HepG2 (cell line): ENCODE data around the gene SLC25A25. TPM values are rescaled to one million over a fixed set of nuclear protein-coding genes. Genes with fewer than 3 reads are reported as not detected.

Experiments
- ELF1 ChIP-seq: sonication (generic); formaldehyde crosslinking; IDR thresholded peaks from 2 replicates; pipeline ENCODE4 v1.4.0; 2020; ENCODE audit warnings: missing genetic modification reagents
- HHEX ChIP-seq: IDR thresholded peaks from 2 replicates; pipeline ENCODE4 v1.6.1; 2016; ENCODE audit warnings: control low read depth
- MXI1 ChIP-seq: IDR thresholded peaks from 3 replicates; pipeline ENCODE4 v1.6.1; 2012; ENCODE audit warnings: low read depth, low read length, inconsistent platforms, borderline replicate concordance
- NFATC3 ChIP-seq: sonication (generic); formaldehyde crosslinking; IDR thresholded peaks from 2 replicates; pipeline ENCODE4 v1.5.1; 2020; ENCODE audit warnings: mild to moderate bottlenecking, missing genetic modification reagents
- ONECUT2 ChIP-seq: sonication (generic); formaldehyde crosslinking; IDR thresholded peaks from 2 replicates; pipeline ENCODE4 v1.4.0; 2020; ENCODE audit warnings: missing genetic modification reagents
- TAF15 ChIP-seq: fragments of 200-400 bp; formaldehyde crosslinking; IDR thresholded peaks from one replicate; pipeline ENCODE4 v1.6.1; 2018; ENCODE audit warnings: mild to moderate bottlenecking, low read depth, low read length; ENCODE audit not compliant: poor library complexity, severe bottlenecking
- U2AF2 ChIP-seq: fragments of 200-400 bp; formaldehyde crosslinking; IDR thresholded peaks from 2 replicates; pipeline ENCODE4 v1.6.1; 2017; ENCODE audit warnings: low read depth, mild to moderate bottlenecking, low read length
- ZBTB8A ChIP-seq: sonication (generic); formaldehyde crosslinking; IDR thresholded peaks from 2 replicates; pipeline ENCODE4 v1.4.0; 2020; ENCODE audit warnings: mild to moderate bottlenecking, low read depth, missing genetic modification reagents, borderline replicate concordance
- ZFP37 ChIP-seq: sonication (generic); formaldehyde crosslinking; IDR thresholded peaks from 2 replicates; pipeline ENCODE4 v1.4.0; 2020; ENCODE audit warnings: missing genetic modification reagents, borderline replicate concordance
- ZIK1 ChIP-seq: sonication (generic); formaldehyde crosslinking; IDR thresholded peaks from 2 replicates; pipeline ENCODE4 v1.5.0; 2020; ENCODE audit warnings: mild to moderate bottlenecking, low read depth, missing genetic modification reagents, borderline replicate concordance
- ZNF12 ChIP-seq: sonication (generic); formaldehyde crosslinking; IDR thresholded peaks from 2 replicates; pipeline ENCODE4 v1.5.0; 2020; ENCODE audit warnings: missing genetic modification reagents
- ZNF24 ChIP-seq: fragments of 450-650 bp; IDR thresholded peaks from 2 replicates; pipeline ENCODE4 v1.6.1; 2017; ENCODE audit warnings: antibody characterized with exemption, mild to moderate bottlenecking
- ZNF335 ChIP-seq: sonication (generic); formaldehyde crosslinking; IDR thresholded peaks from 2 replicates; pipeline ENCODE4 v1.4.0; 2020; ENCODE audit warnings: missing genetic modification reagents
- ZNF451 ChIP-seq: sonication (generic); formaldehyde crosslinking; IDR thresholded peaks from 2 replicates; pipeline ENCODE4 v1.5.0; 2020; ENCODE audit warnings: mild to moderate bottlenecking, missing genetic modification reagents
- ZNF891 ChIP-seq: sonication (generic); formaldehyde crosslinking; IDR thresholded peaks from 2 replicates; pipeline ENCODE4 v1.5.0; 2020; ENCODE audit warnings: mild to moderate bottlenecking, missing genetic modification reagents
- ZZZ3 ChIP-seq: sonication (generic); formaldehyde crosslinking; IDR thresholded peaks from 2 replicates; pipeline ENCODE4 v1.4.0; 2020; ENCODE audit warnings: missing genetic modification reagents, mild to moderate bottlenecking, borderline replicate concordance
- polyA plus RNA-seq, 8 experiments: library from polyadenylated mRNA; depleted of rRNA in 3 of 8; stranded (reverse) in 7 of 8; unstranded in 1 of 8; fragments of >200 nt; fragmentation: Illumina TruSeq in 4 of 8; extraction: Trizol in 4 of 8; gene quantifications; 2 replicates each; pipeline versions ENCODE4 v1.2.1 to v1.2.3, GENCODE V29; 2011 to 2016; ENCODE audit warnings: low read depth in 4 of 8, missing spikeins in 1 of 8, mixed read lengths in 1 of 8; ENCODE audit not compliant: insufficient read depth in 1 of 8
- total RNA-seq, 5 experiments: library from RNA; depleted of rRNA; stranded (reverse); fragments of >200 nt; fragmentation: Illumina TruSeq; extraction: Trizol; gene quantifications; 2 replicates each; pipeline ENCODE4 v1.2.3, GENCODE V29; 2016; ENCODE audit warnings: low read depth in 1 of 5
- TF ChIP-seq, protein P1 (sequence below): sonication (generic); formaldehyde crosslinking; IDR thresholded peaks from 2 replicates; pipeline ENCODE4 v1.4.0; 2020; ENCODE audit warnings: missing genetic modification reagents
- TF ChIP-seq, protein P2 (sequence below): sonication (generic); formaldehyde crosslinking; IDR thresholded peaks from 2 replicates; pipeline ENCODE4 v1.9.0; 2022; ENCODE audit warnings: low read depth, missing genetic modification reagents
- TF ChIP-seq, protein P3 (sequence below): sonication (generic); formaldehyde crosslinking; IDR thresholded peaks from 2 replicates; pipeline ENCODE4 v1.4.0; 2020; ENCODE audit warnings: missing genetic modification reagents, borderline replicate concordance
- TF ChIP-seq, protein P4 (sequence below): IDR thresholded peaks from 2 replicates; pipeline ENCODE4 v1.6.1; 2016; ENCODE audit warnings: low read depth, control low read depth

Gene SLC25A25
- total and polyA plus RNA-seq, 2 of the 13 experiments (the other 11 are each of a cell fraction or from before 2014, with no cell fraction given), result 10.5 to 24.8 TPM

DNA sequence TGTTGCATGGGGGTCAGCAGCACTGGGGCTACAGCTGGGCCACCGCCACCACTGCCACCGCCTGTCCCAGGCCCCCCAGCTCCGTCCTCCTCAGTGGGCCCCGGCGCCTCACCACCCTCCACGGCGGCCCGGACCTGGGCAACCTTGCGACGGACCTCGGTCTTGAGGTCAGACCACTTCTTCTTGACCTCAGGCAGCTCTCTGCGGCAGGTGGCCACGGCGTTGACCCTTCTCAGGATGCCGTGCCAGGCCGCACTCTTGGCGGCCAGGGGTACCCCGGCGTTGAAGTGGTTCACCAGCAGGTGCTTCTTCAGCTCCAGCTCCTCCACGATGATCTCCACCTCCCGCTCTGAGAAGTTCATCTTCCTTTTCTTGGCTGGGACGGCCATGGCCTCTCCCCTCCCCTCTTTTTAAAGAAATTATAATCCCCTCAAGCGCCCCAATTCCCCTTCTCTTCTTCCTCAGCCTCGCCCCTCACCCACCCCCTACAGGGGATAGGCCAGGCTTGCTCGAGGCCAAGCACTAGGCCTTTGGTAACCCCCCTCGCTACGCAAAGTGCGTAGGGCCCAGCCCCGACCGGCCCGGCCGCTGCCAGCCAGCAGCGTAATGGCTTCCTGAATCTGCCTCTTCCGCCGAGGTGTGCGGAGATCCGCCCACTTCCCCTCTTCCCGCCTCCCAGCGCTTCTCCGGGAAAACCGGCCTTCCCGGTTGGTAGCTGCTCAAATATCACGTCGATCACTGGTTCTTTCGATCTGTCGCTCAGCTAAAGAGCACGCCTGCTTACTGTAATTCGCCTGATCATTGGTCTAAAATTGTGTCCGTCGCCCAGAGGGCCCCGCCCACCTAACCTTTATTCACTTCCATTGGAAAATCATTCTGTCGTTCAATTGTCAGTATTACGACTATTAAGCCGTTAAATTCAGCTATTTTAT, 1.1 kb upstream of the SLC25A25 start, which contains the start of gene NAIF1 (continued):
- TF ChIP-seq, protein P1, sequence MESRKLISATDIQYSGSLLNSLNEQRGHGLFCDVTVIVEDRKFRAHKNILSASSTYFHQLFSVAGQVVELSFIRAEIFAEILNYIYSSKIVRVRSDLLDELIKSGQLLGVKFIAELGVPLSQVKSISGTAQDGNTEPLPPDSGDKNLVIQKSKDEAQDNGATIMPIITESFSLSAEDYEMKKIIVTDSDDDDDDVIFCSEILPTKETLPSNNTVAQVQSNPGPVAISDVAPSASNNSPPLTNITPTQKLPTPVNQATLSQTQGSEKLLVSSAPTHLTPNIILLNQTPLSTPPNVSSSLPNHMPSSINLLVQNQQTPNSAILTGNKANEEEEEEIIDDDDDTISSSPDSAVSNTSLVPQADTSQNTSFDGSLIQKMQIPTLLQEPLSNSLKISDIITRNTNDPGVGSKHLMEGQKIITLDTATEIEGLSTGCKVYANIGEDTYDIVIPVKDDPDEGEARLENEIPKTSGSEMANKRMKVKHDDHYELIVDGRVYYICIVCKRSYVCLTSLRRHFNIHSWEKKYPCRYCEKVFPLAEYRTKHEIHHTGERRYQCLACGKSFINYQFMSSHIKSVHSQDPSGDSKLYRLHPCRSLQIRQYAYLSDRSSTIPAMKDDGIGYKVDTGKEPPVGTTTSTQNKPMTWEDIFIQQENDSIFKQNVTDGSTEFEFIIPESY (CRISPR knock-in tag), result no peak; the same call in 1 of the 2 replicates
- TF ChIP-seq ZNF451 (CRISPR knock-in tag) (no peak), ZIK1 (CRISPR knock-in tag) (no peak), ZNF24 (no peak), TAF15 (no peak), ZNF335 (no peak), HHEX (no peak), ZBTB8A (no peak), ZNF891 (CRISPR knock-in tag) (no peak), ZZZ3 (CRISPR knock-in tag) (no peak), ZNF12 (CRISPR knock-in tag) (no peak), MXI1 (peak; percentile 51; the same call in 1 of the 3 replicates), ZFP37 (CRISPR knock-in tag) (no peak), ONECUT2 (CRISPR knock-in tag) (no peak), U2AF2 (peak; percentile 97), ELF1 (CRISPR knock-in tag) (peak; percentile 78), NFATC3 (no peak)
- TF ChIP-seq, protein P2, sequence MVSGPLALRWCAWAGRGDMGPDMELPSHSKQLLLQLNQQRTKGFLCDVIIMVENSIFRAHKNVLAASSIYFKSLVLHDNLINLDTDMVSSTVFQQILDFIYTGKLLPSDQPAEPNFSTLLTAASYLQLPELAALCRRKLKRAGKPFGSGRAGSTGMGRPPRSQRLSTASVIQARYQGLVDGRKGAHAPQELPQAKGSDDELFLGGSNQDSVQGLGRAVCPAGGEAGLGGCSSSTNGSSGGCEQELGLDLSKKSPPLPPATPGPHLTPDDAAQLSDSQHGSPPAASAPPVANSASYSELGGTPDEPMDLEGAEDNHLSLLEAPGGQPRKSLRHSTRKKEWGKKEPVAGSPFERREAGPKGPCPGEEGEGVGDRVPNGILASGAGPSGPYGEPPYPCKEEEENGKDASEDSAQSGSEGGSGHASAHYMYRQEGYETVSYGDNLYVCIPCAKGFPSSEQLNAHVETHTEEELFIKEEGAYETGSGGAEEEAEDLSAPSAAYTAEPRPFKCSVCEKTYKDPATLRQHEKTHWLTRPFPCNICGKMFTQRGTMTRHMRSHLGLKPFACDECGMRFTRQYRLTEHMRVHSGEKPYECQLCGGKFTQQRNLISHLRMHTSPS (CRISPR knock-in tag), result no peak; the same call in 1 of the 2 replicates
- TF ChIP-seq, protein P3, sequence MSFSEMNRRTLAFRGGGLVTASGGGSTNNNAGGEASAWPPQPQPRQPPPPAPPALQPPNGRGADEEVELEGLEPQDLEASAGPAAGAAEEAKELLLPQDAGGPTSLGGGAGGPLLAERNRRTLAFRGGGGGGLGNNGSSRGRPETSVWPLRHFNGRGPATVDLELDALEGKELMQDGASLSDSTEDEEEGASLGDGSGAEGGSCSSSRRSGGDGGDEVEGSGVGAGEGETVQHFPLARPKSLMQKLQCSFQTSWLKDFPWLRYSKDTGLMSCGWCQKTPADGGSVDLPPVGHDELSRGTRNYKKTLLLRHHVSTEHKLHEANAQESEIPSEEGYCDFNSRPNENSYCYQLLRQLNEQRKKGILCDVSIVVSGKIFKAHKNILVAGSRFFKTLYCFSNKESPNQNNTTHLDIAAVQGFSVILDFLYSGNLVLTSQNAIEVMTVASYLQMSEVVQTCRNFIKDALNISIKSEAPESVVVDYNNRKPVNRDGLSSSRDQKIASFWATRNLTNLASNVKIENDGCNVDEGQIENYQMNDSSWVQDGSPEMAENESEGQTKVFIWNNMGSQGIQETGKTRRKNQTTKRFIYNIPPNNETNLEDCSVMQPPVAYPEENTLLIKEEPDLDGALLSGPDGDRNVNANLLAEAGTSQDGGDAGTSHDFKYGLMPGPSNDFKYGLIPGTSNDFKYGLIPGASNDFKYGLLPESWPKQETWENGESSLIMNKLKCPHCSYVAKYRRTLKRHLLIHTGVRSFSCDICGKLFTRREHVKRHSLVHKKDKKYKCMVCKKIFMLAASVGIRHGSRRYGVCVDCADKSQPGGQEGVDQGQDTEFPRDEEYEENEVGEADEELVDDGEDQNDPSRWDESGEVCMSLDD (CRISPR knock-in tag), result no peak
- TF ChIP-seq, protein P4, sequence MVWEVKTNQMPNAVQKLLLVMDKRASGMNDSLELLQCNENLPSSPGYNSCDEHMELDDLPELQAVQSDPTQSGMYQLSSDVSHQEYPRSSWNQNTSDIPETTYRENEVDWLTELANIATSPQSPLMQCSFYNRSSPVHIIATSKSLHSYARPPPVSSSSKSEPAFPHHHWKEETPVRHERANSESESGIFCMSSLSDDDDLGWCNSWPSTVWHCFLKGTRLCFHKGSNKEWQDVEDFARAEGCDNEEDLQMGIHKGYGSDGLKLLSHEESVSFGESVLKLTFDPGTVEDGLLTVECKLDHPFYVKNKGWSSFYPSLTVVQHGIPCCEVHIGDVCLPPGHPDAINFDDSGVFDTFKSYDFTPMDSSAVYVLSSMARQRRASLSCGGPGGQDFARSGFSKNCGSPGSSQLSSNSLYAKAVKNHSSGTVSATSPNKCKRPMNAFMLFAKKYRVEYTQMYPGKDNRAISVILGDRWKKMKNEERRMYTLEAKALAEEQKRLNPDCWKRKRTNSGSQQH (CRISPR knock-in tag), result 0 out of 2 replicates have a peak, but pooled peaks have one; percentile 25
